ENCODE measurements around the gene PRF1.

Gene PRF1

DNA sequence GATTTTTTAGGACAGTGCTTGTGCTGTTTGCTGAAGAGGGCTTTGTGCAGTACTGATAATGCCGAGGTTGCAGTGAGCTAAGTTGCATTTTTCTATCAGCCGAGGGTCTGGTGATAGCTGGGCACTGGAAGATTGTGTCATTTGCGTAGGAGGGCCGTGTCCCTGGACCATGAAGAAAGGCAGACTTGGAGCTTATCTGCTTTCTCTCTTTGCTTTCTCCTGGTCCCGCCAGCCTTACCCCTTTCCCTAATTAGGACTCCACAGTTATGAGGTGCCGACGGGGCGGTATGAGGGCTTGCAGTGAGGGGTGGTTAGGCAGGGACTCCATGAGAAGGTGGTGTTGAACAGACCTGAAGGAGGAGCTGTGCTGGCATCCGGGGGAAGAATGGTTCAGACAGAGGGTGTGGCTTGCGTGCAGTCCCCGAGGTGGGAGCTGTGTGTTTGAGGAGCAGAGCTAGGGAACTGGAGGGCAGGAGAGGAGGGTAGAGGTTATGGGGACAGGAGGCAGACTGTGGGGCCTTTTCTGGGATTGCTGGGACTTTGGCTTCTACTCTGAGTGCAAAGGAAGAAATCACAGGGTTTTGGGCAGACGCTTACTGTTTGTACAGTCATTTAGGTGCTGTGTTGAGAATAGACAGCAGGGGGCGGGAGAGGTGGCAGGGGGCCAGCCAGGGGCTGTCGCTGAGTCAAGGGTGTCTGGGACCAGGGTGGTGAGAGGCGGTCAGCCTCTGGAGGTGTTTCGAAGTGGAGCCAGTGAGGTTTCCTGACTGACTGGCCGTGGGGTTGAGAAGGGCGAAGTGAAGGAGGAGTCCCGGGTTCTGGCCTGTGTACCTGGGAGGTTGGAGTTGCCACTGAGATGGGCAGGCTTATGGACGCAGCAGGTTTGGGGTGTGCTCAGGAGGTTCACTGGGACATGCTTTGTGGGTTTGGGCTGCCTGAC lies 43.4 kb downstream of the PRF1 start:
- no peak for DNase-seq

DNA sequence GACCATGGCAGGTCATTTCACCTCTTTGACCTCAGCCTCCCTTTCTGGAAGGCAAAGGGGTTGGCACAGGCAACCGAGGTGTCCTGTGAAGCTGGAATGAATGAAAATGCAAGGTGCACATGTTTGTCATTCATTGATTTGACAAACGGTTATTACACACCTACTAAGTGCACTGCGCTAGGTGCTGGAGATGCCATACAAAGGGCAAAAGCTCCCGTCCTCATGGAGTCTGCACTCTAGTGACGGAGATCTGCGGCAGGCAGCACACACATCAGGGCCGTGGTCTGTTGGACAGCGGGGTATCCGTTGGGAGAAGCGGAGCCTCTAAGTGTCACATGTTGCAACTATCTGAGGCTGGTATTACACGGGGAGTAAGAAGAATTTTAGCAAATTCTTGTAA lies 44.2 kb downstream of the PRF1 start:
- DNase-seq = no peak

DNA sequence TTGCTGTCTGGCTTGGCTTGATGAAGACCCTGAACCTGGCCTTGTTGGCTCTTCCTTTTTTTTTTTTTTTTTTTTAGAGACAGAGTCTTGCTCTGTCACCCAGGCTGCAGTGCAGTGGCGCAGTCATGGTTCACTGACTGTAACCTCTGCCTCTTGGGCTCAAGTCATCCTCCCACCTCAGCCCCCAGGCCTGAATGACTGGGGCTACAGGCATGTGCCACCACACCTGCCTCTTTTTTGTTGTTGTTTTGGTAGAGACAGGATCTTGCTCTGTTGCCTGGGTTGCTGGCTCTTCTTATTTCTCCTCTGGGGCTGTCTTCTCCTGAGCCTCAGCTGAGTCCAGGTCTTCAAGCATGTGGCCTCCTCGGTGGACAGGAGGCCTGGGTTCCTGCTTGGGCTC lies 44.7 kb downstream of the PRF1 start:
- no peak for DNase-seq

DNA sequence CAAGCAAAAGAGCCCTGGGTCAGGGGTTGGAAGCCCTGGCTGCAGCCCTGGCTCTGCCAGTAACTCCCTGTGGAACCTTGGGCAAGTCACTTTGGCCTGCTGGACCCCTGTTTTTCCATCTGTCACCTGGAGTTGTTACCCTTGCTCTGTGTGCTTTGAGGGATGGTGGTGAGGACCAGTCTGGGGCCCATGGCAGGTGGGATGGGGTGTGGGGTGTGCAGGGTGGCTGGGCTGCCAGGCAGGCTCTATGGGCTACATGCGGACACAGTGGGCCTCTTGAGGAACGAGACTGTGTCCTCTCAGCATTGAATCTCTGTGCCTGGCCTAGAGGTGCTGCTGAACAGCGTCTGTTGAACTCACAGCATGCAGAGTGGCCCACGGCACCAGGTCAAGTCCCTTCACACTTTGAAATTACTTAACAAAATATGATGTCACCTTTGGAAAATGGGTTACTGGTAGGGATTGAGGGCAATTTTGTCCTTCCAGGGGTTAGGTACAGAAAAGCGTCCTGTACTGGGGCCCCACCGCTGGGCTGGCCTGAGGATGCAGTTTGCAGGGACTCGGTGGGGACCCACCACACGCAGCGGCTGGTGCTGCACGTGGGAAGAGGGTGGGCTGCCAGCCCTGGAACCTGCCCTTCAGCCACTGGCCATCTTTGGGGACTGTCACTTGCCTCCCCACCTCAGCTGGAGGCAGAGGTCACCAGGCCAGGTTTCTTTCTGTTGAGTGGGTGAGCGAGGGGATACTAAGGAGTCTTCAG lies 45.3 kb downstream of the PRF1 start:
- DNase-seq = no peak

DNA sequence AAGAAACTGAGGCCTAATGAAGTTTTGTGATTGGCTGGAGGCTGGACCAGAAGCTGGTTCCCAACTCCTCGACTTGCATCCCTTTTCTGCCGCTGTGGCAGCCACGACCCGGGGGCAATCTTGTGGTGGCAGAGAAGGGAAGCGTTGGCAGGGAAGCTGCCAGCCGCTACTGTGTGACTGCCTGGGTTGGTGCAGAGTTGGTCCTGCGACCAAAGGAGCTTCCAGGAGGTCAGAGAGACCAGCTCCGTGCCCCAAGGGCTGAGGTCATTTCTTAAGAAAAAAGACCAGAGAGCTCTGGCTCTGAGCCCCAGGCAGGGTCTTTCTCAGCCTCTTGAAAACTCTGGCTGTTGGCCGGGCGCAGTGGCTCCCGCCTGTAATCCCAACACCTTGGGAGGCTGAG lies 47.2 kb downstream of the PRF1 start:
- DNase-seq = no peak

DNA sequence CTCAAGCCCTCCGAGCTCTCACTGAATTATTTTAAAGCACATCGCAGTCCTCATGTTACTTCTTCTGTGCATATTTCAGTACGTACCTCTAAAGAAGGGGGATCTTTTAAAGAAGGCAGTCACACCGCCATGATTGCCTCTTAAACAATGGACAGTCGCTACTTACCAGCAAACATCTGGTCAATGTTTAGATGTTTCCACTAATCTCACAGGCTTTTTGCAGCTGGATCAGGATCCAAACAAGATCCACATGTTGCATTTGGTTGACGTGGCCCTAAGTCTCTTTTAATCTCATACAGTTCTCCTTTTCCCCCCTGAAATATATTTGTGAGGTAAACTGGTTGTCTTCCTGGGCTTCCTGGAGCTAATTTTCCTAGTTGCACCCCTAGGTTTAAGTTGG lies 50.0 kb downstream of the PRF1 start:
- no peak for DNase-seq

DNA sequence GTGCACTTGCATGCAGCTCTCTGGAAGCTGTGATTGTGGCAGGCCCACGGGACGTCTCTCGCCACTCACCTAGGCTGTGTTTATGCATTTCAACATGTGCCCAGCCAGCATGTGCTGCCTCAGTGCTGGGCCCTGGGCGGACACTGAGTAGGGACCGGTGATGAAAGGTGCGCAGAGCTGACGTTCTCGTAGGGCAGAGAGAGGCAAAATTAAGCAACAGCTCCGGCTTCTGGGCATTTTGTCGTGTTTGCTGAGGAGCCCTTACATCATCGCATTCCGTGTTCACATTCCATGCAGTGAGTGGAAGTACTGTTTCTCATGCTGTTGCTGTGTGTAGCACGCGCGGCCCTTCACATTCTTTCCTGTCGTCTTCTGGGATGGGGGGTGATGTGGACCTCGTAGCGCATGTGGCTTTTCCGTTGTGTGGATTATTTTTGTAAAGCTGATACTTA lies 50.5 kb downstream of the PRF1 start:
- no peak for DNase-seq

DNA sequence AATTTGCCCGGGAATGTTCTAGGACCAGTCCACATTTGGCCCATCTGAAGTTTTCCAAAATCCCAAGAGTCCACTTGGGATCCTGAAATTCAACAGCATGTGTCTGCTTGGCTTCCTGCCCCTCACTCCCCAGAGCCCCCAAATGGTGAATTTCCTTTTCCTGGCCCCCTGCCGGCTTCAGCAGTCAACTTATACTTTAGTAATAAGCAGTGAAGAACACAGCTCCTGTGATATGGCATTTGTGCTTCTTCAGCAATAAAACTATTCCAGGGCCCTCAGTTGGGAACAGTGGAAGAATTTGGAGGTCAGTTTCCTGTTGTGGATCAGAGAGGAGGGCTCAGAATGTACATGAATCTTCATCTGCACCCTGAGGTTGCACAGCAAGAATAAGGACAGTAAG lies 51.1 kb downstream of the PRF1 start:
- no peak for DNase-seq

DNA sequence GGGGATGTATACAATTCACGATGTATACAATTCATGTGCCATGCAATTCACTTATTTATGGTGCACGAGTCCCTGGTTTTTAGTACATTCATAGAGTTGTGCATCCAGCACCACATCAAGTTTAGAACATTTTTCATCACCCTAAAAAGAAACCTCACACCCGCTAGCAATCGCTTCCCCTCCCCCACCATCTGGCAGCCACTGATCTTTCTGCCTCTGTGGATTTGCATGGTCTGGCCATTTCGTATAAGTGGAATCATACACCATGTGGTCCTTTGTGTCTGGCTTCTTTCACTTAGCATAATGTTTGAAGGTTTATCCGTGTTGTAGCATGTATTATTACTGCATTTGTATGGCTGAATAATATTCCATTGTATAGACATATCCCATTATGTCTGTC lies 52.1 kb downstream of the PRF1 start:
- DNase-seq = no peak

DNA sequence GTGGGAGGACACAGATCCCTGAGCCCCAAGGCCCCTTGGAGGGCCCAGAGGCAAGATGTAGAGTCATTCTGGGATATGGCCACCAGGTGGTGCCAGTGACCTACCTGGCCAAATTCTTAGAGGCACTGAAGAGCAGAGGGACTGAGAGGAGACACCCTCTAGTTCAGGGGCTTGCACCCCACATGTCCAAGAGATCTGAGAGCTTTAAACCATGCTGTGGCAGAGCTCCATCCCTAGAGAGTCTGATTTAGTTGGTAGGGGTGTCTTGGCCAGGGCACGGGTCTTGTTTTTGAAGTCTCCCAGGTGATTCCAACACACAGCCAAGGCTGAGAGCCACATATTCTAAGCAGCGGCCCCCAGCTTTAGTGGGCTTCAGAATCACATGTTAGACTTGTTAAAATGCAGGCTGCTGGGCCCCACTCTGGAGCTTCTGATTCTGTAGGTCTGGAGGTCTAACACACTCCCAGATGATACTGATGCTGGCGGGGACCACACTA lies 52.5 kb downstream of the PRF1 start:
- DNase-seq = peak; percentile 14

DNA sequence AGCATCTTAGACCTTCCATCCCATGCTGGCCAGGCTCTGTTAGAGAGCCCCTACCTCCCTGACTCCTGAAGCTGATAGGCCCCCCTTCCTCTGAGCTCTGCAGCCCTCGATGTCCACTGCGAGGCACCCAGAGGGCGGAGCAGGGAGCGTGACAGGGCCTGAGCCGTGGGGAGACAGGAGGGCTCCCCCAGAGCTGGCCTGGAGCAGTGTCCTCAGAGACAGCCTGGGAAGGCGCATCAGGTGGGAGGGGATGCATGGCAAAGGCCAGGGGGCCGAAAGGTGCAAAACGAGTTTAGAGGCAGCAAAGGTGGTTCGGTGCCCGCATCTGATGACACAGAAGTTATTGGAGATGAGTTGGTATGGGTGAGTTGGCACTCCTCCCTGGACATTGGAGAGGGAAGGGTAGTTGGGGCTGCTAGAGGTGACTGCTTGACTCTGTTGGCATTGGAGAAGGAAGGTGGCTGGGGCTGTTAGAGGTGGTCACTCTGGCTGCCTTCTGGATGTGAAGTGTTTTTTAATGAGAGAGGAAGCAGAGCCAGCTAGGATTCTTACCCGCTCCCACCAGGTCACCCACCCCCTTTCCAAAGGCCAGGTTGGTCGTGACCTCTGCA lies 53.1 kb downstream of the PRF1 start:
- DNase-seq = no peak
